GM18511 (cell line): ENCODE data around the gene RBFOX2.

Experiments used
- ATAC-seq: cut with Tn5 transposase; IDR thresholded peaks from one replicate; pipeline ENCODE4 v1.9.1; 2021; ENCODE audit warnings: mild to moderate bottlenecking, moderate library complexity; ENCODE audit not compliant: unreplicated experiment

RBFOX2 gene

DNA sequence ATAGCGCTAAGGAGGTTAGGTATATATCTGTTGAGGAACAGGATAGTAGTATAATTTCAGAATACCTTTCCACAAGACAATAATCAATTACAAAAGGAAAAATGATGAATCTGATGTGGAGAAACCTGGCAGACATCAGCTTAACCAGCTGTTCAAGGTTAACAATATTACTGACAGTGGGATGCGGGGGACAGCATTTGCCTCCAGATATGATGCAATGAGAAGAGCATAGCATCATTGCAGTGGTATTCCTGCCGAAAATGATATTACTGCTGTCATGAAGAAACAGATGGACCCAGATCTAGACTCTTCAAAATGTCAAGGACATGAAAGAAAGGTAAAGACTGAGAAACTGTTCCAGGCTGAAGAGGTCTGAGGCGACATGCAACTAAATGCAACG is 49.7 kb downstream of the RBFOX2 start:
- no peak for ATAC-seq

DNA sequence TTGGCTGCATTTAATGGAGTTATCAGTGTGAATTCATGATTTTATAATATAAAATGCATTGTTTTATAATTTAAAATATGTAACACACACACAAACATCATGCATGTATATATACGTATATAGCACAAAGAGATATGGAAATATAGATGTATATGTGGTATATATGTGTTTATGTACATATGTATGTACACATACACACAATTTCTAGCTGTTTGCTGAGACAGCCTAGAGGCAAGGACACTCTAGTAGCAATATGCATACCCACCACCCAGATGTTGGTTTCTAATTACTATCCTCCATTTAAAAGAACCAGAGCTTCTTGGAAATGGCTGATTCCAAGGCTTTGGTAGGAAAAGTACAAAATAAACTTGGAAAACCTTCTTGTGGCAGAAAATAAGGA is 50.4 kb downstream of the RBFOX2 start:
- no peak for ATAC-seq

DNA sequence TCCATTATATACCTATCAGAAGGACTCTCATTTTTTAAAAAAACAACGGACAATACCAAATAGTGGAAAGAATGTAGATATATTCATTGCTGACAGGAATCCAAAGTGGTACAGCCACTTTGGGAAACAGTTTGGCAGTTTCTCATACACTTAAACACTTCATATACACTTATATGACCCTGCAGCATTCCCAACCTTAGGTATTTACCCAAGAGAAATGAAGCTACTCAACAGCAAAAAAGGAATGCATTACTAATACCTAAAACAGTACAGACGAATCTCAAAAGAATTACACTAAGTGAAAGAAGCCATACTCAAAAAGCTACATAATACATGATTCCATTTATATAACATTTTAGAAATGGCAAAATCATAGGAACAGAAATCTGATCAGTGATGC is 51.5 kb downstream of the RBFOX2 start:
- no peak for ATAC-seq

DNA sequence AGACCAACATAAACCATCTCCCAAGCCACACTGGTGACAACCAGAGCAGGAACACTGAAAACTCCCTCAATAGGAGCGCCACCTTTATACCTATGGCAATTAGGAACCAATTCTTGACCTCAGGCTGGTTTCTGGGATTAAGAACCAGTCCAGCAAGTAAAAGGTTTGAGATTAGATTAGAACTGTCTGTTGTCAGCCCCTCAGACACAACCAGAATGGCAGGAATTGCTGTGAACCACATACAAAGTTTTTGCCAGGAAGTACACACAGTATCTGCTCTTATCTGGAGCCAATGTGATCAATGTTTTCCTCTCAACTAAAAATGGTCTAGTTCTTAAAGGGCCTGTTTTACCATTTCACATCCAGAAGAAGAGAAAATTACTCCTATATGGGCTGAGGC is 55.2 kb downstream of the RBFOX2 start:
- ATAC-seq = no peak

DNA sequence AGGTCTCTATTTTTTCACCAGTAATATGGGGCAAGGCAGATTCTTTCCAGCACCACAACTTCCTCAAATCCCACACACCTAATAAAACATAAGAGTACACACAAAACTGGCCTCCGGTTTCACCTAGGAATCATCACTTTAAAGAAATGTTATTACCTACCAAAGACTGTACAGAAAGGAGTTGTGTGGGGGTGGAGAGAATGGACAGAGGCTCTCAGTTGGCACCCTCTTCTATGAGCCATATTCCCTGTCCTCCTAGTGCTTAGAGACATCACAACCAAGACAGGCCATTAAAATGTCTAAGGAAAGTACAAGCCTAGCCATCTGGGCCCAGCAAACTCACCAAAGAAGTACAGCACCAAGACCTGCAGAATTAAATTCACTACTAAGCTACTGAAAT is 56.1 kb downstream of the RBFOX2 start:
- no peak for ATAC-seq

DNA sequence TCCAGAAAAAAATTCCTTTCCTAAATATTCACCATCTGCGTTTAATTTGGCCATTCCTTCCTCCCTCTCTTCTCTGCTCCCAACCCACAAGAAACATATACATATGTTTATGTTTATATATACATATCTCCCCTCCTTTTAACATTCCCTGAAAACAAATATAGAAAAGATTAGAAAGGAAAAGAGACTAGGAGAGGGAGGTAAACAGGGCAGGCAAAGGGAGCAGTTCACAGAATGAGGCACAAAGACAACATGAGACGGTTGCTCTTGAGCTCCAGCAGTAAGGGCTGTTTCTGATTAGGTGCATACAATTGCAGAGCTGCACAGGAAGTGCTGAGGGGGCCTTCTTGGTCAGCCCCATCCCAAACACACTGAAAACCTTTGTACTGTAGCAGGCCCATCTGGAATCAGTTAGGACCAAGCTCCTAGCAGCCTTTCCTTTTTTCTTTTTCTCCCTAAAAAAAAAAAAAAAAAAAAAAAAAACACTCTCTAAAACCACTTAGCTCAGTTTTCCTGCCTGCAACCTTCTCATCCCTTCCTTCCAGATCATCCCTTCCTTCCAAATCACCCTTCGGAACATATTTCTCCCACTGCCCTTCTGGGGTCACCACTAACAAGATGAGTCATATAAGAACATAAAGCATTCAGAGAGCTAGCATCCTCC is 57.0 kb downstream of the RBFOX2 start:
- no peak for ATAC-seq

DNA sequence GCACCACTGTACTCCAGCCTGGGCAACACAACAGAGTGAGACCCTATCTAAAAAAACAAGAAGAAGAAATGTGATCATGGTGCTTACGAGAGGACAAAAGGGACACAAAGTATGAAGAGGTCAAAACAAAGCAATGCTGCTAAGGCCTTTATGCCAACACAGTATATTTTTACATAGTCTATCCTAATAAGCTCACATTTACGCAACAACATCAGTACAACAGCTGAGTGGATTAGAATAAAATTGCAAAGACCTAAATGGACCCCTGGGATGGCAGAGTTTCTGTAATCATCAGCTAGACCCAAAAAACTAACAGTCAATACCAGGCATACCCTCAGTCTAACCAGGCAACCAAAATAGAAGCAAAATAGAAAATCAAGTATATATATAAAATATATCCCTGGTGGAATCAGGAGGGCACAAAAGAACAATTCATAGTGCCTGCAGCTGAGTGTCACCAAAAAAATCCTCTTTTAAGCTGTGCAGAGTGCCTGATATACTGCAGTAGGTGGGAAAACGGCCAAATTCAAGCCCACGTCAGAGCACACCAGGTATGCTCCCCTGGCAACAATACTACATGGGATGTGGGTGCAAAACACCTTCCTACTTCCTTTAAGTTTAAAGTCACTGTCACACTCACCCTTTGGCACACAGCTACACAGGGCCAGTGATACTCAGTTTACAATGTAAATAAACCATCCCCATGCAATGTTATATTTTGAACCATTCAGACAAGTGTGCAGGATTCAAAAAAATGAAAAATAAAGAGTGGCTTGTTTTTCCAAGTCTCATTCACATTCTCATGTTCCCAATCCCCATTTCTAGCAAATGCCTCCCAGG is 57.8 kb downstream of the RBFOX2 start:
- ATAC-seq = no peak

DNA sequence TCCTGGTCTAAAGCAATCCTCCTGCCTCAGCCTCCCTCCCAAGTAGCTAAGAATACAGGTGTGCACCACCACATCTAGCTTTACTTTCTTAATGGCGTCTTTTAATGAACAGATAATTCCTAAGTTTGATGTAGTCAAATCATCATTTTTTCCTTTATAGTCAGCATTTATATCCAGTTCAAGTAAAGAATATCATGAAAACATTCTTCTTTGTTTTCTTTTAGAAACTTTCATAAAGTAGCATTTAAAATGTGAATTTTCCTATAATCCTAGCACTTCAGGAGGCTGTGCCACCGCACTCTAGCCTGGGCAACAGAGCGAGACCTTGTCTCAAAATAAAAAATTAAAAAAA is 61.6 kb downstream of the RBFOX2 start:
- no peak for ATAC-seq

DNA sequence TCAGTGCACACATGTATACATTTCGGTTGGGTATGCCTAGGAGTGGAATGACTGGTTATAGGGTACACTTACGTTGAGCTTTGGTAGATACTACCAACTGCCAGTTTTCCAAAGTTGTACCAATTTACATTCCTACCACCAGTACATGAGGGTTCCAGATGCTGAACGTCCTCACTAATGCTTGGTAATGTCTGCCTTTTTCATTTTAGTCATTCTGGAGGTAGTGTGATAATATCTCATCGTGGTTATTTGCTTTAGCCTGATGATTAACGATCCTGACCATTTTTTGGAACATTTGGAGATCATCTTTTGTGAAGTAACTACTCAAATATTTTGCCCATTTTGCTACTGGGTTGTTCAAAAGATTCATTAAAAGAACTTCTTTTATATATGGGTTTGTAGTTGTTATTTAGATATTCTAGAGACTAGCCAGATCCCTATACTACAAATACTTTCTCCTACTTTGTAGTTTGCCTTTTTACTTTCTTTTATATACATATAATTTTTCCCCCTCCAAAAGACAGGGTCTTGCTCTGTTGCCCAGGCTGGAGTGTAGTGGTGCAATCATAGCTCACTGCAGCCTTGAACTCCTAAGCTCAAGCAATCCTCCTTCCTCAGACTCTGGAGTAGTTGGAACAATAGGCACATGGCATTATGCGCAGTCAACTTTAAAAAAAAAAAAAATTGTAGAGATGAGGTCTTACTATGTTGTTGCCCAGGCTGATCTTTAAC is 62.1 kb downstream of the RBFOX2 start:
- ATAC-seq = no peak

DNA sequence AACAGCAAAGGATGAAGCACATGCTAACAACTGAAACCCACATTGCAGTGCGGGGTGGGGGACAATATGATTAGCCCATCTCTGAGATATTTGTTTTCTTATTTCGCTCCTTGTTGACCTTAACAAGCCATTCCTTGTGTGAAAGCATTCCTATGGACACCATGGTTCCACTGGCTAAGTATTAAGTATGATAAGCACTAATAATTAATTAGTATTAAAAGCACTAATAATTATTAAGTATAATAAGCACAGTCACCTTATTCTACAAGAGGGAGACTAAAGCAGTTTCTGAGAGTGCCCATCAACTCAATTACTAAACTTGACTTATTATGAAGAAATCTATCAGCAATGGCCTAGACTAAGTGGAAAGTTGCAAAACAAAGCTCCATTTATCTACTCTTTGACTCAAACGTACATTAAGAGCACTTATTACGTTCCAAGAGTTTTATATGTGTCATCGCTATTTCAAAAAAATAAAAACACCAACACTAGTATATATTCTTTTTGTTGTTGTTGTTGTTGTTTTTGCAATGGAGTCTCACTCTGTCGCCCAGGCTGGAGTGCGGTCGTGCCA is 65.3 kb downstream of the RBFOX2 start:
- ATAC-seq = no peak

DNA sequence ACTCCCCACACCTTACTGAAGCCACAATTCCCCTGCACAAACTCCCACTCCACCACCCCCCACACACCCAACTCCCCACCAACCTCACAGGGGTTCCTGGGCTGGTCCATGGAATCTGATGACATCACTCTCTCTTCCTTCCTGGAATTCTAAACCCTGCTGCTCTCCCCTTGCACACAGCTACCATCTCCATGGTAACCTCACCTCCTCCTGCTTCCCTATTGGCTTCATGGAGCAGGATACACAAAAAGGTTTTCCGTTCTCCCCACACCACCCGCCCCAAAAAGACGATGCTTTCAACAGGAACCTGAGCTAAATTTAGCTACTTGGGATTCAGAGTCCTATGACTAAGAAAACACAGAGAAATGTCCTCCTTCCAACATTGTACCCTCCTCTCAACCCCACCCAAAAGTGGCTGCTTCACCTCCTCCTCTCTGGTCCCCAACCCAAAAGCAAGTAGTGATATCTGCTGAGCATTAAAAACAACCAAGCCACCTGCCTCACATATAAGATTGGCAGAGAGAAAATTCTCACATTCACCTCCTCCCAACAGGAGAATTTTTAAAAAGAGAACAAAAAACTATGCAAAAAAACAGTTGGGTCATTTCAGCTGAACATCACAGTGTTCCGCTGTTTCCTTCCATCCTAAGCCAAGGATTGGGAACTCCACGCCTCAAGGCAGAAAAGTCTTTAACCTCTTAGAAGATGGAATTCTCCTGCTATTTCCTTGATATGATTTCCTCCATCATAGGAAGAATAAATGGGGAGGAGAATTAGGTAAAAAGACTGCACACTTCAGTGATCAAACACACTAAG is 66.9 kb downstream of the RBFOX2 start:
- ATAC-seq = no peak

DNA sequence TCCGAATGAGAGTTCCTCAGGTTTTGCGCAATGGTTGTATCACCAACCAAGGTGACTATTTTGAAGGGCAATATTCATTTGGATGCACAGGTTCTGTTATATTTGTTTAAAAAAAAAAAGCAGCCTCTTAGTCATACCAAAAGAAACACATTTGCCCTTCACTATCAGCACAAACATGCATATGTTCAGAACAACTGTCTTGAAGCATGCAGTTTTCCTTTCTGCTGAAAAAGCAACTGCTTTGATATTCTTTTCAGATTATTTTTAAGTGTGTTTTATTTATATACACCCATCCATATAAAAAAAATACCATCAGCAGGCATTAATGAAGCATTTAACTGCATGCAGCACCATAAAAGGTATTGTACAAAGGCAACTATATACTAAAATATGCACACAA is 67.8 kb downstream of the RBFOX2 start:
- ATAC-seq = no peak

DNA sequence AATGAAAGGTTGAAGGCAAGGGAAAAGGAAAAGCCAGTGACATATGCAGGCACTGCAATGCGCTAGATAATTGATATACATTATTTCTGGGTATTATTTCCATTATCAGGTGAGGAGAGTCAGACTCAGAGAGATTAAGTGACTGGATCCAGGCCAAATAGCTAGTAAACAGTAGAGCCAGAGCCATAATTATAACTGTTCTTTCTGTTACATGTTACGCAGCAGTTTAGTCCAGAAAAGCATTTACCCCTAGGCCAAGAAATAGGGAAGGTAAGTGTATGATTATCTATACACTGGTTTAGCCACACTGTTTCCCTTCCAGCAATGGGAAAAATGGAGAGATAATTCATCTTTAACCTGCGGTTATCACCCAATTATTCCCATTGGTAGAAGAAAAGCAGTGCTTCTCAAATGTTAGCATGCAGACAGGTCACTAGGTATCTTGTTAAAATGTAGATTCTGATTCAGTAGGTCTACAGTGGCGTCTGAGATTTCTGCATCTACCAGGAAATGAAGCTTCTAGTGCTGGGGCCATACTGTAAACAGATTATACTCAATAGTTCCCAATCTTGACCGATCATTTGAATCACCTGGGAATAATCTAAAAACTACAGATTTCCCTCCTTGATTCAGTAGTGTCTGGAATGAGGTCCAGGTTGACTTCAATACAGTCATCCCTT is 69.4 kb downstream of the RBFOX2 start:
- ATAC-seq = no peak

DNA sequence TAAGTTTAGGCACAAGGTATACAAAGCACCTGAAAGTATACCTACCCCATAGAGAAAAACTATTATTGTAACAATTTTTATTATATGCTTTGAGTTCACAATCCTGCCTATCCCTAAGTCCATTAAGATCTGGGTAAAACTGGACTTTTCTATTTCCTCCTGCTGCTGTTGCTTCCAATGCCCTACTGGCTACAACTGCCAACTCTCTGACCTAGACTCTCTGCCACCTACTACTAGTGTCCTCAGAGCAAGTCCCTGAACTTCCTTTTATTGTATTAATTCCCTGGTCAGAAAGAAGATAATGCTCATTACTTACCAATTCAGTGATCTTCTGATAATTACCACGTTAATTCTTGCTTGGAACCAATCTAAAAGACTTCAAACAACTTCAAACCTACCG is 70.3 kb downstream of the RBFOX2 start:
- no peak for ATAC-seq

DNA sequence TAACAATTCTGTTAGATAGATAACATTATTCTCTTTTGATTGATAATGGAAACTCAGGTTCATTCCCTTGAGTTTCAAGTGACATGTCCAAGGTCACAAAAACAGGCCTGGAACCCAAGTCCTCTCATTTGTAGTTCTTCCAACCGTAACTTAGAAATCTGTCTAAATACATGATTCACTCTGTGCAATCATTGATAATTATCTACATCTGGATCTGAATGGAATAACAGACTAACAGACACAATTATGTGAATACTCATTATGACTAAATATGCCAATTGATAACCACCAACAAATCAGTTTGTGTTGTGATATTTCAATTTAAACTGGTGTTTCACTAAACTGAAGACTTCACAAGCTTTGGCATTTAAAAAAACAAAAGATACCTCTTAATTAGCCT is 71.0 kb downstream of the RBFOX2 start:
- no peak for ATAC-seq

DNA sequence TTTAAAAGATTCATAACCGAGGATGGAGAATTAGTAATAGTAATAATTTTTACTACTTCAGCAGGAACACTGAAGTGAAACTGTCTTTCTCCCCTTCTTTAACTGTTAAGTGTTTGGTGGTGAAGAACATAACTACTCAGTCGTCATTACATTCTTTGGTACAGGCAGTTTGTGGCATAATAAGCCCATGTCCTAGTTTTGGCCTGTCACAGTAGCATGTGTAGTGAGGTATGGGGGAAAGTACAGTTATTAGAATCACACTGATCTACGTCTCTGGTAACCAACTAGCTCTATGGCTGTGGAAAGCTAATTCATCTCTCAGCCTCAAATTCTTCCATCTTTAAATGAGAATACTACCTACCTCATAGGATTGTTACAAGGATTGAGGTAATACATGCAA is 71.8 kb downstream of the RBFOX2 start:
- no peak for ATAC-seq

DNA sequence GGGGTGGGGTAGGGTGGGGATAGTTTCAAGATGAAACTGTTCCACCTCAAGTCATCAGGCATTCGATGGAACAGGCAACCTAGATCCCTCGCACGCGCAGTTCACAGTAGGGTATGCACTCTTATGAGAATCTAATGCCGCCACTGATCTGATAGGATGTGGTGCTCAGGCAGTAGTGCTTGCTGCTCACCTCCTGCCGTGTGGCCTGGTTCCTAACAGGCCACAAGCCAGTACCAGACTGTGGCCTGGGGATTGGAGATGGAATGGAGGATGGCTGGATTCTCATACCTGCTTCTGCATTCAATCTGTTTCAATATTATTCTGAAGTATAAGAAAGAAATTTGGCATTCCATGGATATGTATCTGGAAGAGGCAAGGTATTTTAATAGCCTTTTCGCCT is 73.1 kb downstream of the RBFOX2 start:
- ATAC-seq = no peak

DNA sequence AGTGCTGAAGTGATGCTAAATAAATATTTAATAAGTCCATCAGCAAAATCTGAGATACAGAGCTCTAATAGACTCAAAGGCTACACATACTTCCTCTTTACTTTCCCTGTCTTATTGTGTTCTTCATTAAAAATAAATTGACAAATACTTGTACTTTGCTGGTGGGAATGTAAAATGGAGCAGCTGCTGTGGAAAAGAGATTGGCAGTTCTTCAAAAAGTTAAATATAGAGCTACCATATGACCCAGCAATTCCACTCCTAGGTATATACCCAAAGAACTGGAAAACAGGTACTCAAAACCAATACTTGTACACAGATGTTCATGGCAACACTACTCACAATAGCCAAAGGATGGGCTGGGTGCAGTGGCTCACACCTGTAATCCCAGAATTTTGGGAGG is 76.0 kb downstream of the RBFOX2 start:
- no peak for ATAC-seq

DNA sequence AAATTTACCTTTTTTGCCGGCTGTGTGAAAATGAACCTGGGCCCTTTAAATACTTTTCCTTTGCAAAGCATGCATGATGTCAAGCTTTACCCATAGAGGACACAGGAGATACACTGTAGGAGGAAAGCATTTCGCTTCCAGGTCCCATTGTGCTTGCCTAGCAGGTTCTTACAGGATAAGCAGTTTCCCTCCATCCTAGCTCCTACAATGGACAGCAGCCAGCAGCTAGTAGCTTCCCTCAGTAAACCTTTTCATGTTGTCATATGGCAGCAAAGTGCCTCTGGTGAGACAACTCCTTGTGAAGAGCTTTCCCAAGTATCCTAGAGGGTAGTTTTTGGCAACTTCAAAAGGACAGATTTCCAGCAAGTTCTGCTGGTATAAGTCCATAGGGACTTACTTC is 78.4 kb downstream of the RBFOX2 start:
- no peak for ATAC-seq

DNA sequence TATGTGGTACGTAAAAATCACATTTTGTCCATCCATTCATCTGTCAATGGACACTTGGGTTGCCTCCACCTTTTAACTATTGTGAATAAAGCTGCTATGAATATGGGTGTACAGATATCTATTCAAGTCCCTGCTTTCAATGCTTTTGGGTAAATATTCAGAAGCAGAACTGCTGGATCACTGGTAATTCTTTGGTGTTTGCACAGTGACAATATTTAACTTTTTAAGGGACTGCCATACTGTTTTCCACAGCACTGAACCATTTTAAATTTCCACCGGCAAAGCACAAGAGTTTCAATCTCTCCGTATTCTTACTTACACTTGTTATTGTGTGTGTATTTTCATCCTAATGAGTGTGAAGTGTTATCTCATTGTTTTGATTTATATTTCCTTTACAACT is 79.4 kb downstream of the RBFOX2 start:
- no peak for ATAC-seq
